HG02840 (cell line): ENCODE results near the gene EAPP.
"Not testable (repeated sequence)": the region's sequence is repeated elsewhere in the genome, so short reads cannot be mapped to it uniquely, and the experiment has no call there.

Experiments
- ATAC-seq: cut with Tn5 transposase; IDR thresholded peaks from one replicate; pipeline ENCODE4 v1.9.1; 2021; ENCODE audit warnings: mild to moderate bottlenecking, moderate library complexity, moderate number of reproducible peaks; ENCODE audit not compliant: unreplicated experiment, low FRiP score

Gene EAPP, protein sequence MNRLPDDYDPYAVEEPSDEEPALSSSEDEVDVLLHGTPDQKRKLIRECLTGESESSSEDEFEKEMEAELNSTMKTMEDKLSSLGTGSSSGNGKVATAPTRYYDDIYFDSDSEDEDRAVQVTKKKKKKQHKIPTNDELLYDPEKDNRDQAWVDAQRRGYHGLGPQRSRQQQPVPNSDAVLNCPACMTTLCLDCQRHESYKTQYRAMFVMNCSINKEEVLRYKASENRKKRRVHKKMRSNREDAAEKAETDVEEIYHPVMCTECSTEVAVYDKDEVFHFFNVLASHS

DNA sequence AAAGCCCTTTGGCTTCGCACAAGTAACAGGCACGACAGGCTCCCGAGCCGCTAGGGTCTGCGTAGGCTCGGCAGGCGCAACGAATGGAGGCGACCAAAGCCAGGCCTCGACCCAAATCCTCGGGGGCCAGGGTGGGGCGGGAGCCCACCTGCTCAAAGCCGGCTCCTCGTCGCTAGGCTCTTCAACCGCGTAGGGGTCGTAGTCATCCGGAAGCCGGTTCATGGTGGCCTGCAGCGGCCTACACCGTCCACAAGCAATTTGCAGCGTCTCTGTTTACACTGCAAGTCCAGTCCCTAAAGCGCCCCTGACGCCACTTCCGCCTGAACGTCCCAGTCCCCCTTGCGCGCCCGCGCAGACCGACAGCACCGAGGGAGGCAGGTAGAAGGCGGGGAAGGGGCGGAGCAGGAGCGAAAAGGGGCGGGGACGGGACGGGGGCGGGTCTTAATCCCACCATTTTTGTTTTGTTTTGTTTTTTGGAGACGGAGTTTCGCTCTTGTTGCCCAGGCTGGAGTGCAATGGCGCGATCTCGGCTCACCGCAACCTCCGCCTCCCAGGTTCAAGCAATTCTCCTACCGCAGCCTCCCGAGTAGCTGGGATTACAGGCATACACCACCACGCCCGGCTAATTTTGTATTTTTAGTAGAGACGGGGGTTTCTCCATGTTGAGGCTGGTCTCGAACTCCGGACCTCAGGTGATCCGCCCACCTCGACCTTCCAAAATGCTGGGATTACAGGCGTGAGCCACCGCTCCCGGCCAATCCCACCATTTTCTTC lies at the start of gene EAPP:
Gene EAPP, minus strand, starts transcription at position 295 of the 774 bp plus-strand sequence. Its CDS starts 73 bp downstream, at position 222.
- peak; percentile 100 for ATAC-seq

DNA sequence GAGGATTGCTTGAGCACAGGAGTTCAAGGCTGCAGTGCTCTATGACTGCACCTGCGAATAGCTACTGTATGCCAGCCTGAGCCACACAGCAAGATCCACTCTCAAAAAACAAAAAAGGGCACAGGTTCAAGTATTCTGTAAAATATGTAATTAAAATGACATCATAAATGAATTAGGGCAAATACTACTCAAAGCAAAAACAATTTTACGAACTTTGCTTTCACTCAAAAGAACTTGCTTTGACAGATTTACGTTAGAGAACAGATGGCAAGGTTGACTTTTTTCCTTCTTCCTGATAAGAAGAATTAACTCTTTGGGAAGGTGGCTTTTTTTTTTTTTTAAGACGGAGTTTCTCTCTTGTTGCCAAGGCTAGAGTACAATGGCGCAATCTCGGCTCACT lies 44.0 kb upstream of the EAPP start:
- ATAC-seq = no peak

DNA sequence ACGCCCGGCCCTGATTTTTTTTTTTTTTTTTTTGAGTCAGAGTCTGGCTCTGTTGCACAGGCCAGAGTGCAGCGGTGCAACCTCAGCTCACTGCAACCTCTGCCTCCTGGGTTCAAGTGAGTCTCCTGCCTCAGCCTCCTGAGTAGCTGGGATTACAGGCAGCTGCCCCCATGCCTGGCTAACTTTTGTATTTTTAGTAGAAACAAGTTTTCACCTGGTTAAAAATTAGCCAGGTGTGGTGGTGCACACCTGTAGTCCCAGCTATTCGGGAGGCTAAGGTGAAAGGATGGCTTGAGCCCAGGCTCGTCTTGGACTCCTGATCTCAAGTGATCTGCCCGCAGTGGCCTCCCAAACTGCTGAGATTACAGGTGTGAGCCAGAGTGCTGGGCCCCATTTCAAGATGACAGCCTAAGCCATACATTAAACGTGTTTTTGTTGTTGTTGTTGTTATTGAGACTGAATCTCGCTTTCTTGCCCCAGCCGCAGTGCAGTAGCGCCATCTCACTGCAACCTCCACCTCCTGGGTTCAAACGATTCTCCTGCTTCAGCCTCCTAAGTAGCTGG lies 42.7 kb upstream of the EAPP start:
- ATAC-seq = no peak

DNA sequence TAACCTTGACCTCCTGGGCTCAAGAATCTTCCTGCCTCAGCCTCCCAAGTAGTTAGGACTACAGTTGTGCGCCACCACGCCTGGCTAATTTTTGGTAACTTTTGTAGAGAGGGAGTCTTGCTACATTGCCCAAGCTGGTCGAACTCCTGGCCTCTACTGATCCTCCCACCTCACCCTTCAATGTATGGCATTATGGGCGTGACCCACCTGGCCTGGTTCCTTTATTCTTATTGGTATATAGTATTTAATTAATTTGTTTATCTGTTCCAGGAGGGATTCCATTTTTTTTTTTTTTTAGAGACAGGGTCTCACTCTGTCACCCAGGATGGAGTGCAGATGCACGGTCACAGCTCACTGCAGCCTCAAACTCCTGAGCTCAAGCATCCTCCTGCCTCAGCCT lies 40.9 kb upstream of the EAPP start:
- ATAC-seq = no peak

DNA sequence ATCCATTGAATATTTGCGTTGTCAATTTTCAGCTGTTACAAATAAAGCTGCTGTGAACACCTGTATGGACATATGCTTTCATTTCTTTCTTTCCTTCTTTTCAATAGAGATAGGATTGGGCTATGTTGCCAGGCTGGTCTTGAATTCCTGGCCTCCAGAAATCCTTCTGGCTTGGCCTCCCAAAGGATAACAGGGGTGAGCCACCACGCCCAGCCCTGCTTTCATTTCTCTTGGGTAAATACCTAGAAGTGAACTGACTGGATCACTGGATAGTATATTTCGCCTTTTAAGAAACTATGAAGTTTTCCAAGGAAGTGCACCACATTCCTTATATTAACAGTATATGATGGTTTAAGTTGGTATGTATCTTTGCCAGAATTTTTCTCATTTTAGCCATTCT lies 32.3 kb upstream of the EAPP start:
- no peak for ATAC-seq

DNA sequence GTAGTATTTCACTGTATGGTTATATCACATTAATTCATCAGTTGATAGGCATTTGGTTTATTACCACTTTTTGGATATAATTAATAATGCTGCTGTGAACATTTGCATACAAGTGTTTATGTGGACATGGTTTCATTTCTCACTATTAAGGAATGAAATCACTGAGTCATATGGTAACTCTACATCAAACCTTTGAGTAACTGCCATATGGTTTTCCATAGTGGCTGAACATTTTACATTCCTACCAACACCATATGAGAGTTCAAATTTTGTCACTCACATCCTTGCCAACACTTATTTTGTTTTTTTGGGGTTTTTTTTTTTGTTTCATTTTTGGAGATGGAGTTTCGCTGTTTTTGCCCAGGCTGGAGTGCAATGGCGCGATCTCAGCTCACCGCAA lies 30.2 kb upstream of the EAPP start:
- ATAC-seq = no peak

DNA sequence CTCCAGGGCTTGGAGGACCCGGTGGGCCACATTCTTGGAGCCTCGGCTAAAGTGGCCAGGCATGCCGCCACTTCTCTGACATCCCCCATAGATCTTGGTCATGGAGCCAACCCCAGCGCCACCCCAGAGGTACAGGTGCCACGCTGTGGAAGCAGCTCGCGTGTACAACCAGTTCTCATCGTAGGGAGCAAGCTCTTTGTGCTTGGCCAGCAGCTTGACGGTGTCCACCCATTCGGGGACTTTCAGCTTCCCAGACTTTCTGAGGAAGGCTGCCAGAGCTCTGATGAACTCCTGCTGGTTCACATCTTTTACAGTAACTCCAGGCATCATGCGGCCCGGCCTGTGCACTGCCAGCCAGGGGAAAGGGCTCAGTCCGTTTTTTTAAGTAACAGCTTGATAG lies 29.3 kb upstream of the EAPP start:
- ATAC-seq = no peak

DNA sequence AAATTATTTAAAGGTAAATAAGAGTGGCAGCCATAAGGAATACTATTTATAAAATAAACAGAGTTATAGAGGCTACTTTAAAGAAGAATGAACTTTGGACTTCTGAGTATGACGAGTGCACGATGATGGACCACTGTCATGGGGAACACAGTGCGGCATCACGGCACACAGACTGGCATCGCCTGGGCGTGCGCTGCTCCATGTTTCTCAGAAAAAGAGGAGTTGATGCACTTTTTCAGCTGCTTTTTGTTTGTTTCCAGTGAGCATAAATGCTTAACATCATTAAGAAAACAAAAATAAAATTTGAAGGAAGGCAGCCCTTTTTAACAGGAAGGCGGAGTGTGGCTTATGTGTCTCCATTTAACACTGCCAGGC lies 23.3 kb upstream of the EAPP start:
- no peak for ATAC-seq

DNA sequence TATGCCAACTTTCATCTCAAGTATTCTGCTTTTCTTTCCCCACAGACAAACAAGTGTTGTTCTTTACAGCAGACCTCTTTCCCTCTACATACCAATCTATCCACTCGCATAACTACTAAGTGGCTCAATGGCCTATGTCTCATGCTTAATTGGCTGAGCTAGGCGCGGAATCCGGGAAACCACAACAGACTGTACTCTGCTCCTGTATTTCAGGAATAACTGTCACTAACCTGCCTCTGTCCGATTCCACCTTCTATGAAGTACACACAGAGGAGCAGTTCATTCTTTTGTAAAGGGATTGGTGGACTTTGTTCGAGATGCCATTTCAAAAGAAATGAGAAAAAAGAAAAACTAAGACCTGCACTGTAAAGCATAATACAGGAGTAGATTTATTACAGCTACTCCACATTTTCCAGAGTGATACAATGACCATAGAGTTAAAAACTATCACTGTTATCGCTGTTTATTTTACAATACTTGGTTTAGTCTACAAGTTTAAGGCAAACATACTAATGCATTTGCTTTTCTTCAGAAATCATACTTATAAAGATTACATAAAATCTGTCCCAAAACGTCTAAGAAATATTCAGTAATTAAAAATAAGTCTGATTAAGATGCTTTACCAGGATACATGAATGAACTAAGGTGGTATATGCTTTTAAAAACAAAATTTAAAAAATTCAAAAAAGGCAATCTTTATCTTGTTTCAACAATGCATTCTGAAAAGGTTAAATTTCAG lies 22.7 kb upstream of the EAPP start:
- ATAC-seq = not testable (repeated sequence)

DNA sequence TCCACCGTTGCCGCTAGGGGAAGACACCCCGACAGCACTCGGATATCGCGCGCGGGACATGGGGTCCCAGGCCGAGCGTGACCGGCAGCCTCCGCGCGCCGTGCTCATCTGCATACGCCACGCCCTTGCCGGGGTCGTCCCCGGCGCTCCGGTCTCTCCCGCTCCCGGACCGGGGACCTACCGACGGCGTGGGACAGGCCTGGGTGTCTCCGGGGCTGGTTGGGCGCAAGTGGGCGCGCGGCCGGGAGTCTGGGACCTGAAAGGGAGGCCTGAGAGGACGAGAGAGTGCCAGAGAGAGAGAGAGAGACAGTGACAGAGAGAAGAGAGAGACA lies 17.0 kb upstream of the EAPP start:
- ATAC-seq = peak; percentile 54

DNA sequence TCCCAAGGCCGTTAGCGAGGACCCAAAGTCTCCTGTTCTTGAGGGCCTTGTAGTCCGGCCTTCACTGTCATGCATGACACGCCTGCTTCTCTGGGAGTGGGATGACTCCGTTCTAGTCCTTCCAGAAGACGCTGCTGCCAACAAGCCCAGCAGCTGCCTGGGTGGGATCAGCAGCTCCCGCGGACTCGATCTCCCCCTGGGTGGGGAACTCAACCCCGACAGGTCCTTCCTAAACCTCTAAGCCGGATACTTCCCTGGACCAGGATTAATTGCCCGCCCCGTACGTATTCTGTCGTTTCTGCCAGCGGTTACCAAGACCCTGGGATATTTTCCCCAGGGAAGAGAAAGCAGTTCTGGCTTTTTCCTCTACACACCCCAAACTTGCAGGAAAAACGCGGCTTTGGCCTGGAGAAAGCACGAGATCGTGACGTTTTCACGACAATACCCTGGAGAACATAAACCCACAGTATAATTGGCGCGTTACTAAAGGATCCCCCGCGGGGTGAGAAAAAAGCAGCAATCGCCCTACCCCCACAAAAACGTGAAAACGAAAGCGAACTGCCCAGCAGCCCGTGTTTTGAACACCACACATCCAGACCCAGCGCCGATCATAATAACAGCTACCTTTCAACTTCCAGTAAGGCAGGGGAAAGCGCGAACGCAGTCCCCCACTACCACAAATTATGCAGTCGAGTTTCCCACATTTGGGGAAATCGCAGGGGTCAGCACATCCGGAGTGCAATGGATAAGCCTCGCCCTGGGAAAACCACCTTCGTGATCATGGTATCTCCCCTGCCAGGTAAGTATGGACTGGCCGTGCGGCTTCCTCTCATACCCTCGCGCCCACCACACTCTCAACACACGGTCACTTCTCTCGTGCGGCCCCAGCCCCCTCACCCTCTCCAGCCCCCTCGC lies 16.3 kb upstream of the EAPP start:
- peak; percentile 76 for ATAC-seq

DNA sequence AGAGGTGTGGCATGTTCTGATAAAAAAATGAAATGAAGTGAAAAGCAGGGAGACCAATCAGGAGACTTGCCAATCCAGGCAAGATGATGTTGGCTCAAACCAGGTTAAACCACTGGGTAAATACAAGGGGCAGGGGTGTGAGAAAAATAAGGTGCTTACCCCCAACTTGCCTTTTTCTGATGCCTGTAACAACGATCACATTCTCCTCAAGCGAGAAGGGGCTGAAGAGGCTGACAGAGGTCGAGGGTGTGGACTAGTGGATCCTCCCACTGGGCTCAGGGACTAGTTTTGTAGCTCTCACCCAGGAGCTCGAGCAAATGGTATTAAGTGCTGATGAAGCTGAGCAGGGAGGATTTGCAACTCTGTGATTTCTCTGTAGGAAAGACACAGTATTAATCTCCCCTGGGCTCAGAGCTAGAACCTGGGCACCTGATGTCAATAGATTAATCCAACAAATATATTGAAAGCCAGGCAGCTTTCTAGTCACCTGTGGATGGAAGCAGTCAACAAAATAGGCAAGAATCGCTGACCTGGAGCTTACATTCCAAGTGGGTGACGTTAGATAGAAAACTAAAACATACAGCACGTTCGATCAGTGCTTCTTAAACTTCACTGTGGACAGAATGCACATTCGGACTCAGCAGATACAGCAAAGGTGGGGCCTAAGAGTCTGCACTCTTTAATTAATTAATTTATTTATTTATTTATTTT lies 15.2 kb upstream of the EAPP start:
- no peak for ATAC-seq

DNA sequence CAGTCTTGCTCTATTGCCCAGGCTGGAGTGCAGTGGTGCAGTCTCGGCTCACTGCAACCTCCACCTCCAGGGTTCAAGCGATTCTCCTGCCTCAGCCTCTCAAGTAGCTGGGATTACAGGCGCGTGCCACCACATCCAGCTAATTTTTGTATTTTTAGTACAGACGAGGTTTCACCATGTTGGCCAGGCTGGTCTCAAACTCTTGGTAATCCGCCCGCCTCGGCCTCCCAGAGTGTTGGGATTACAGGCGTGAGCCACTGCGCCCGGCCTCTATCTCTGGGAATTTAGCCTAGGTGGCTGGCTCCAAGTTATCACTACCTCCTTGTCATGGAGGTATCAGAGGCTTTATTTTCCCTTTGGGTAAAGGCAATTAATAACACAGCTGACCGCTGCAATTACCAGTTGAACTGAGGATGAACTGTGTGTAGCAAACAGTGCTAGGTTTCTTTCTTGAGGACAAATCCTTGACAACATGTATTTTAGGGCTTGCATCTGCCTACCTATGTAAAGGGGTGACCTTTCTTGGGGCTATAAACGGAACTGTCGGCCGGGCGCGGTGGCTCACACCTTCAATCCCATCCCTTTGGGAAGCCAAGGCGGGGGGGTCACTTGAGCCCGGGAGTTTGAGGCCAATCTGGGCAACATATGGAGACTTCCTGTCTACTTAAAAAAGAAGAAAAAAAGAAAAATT lies 9.9 kb upstream of the EAPP start:
- not testable (repeated sequence) for ATAC-seq

DNA sequence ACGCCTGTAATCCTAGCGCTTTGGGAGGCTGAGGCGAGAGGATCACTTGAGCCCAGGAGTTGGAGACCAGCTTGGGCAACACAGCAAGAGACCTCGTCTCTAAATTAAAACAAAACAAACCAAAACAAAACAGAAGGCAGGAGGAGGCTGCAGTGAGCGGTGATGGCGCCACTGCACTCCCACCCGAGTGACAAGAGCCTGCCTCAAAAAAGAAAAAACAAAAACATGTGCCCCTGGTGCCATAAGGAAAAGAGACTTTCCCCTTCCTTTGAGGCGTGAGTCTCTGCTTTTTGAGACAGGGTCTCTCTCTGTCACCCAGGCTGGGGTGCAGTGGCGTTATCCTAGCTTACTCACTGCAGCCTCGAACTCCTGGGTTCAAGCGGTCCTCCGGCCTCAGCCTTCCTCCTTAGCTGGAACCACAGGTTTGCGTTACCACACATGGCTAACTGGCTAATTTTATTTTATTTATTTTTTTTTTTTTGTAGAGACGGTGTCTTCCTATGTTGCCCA lies 9.0 kb upstream of the EAPP start:
- ATAC-seq = no peak

DNA sequence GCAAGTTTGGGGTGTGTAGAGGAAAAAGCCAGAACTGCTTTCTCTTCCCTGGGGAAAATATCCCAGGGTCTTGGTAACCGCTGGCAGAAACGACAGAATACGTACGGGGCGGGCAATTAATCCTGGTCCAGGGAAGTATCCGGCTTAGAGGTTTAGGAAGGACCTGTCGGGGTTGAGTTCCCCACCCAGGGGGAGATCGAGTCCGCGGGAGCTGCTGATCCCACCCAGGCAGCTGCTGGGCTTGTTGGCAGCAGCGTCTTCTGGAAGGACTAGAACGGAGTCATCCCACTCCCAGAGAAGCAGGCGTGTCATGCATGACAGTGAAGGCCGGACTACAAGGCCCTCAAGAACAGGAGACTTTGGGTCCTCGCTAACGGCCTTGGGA lies 7.6 kb upstream of the EAPP start:
- peak; percentile 44 for ATAC-seq

DNA sequence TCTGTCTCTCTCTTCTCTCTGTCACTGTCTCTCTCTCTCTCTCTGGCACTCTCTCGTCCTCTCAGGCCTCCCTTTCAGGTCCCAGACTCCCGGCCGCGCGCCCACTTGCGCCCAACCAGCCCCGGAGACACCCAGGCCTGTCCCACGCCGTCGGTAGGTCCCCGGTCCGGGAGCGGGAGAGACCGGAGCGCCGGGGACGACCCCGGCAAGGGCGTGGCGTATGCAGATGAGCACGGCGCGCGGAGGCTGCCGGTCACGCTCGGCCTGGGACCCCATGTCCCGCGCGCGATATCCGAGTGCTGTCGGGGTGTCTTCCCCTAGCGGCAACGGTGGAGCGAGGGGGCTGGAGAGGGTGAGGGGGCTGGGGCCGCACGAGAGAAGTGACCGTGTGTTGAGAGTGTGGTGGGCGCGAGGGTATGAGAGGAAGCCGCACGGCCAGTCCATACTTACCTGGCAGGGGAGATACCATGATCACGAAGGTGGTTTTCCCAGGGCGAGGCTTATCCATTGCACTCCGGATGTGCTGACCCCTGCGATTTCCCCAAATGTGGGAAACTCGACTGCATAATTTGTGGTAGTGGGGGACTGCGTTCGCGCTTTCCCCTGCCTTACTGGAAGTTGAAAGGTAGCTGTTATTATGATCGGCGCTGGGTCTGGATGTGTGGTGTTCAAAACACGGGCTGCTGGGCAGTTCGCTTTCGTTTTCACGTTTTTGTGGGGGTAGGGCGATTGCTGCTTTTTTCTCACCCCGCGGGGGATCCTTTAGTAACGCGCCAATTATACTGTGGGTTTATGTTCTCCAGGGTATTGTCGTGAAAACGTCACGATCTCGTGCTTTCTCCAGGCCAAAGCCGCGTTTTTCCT lies 7.0 kb upstream of the EAPP start:
- ATAC-seq = peak; percentile 80

DNA sequence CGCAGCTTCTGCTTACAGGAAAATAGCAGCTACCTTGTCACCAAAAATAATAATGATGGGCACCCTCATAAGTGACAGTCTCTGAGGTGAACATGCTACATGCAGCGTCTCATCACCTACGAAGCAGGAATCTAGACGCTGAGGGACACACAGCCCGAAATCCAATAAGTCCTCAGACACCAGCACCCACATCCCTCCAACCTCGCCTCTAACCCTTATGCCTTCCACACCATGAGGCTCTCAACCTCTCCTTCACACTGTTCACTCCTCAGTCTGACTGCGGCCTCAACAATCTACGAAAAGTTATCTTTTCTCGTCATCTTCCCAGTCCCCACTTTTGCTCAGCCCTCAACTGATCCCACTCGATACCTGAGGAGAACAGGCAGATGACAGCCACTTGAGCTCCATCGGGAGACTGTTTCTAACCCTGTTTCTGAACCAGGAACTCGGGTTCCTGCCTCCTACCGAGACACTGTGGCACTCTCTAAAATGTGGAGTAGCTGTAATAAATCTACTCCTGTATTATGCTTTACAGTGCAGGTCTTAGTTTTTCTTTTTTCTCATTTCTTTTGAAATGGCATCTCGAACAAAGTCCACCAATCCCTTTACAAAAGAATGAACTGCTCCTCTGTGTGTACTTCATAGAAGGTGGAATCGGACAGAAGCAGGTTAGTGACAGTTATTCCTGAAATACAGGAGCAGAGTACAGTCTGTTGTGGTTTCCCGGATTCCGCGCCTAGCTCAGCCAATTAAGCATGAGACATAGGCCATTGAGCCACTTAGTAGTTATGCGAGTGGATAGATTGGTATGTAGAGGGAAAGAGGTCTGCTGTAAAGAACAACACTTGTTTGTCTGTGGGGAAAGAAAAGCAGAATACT lies 919 bp upstream of the EAPP start:
- not testable (repeated sequence) for ATAC-seq
